Spleen (tissue), 11 donors: Measurements from ENCODE around the gene TRIM60. TPM values are rescaled to one million over a fixed set of nuclear protein-coding genes. Genes with fewer than 3 reads are reported as not detected.
"Not testable (repeated sequence)": the region's sequence is repeated elsewhere in the genome, so short reads cannot be mapped to it uniquely, and the experiment has no call there.

Source experiments
- DNase-seq: peaks from one replicate; pipeline ENCODE4 v3.0.0-alpha.2; 2020
- H3K27ac ChIP-seq, 8 donors: fragments of 200-600 bp; sonication (generic) in 7 of 8; 1 replicate in 4 of 8; 2 replicates in 4 of 8; pipeline versions ENCODE4 v1.5.0 to v1.8.0; 2016 to 2021; ENCODE audit warnings: inconsistent platforms in 4 of 8, mild to moderate bottlenecking in 4 of 8, moderate library complexity in 1 of 8
- H3K27me3 ChIP-seq, 7 donors: fragments of 200-600 bp; sonication (generic) in 6 of 7; replicated peaks in 1 of 7; 1 replicate in 4 of 7; 2 replicates in 3 of 7; pipeline versions ENCODE4 v1.5.0 to v1.8.0; 2016 to 2021; ENCODE audit warnings: inconsistent platforms in 3 of 7, mild to moderate bottlenecking in 1 of 7
- H3K36me3 ChIP-seq, 6 donors: fragments of 200-600 bp; sonication (generic) in 5 of 6; 1 replicate in 4 of 6; 2 replicates in 2 of 6; pipeline versions ENCODE4 v1.5.0 to v1.8.0; 2016 to 2021; ENCODE audit warnings: inconsistent platforms in 2 of 6
- H3K4me1 ChIP-seq, 6 donors: fragments of 200-600 bp; sonication (generic) in 5 of 6; 1 replicate in 3 of 6; 2 replicates in 3 of 6; pipeline versions ENCODE4 v1.5.0 to v1.8.0; 2016 to 2021; ENCODE audit warnings: inconsistent platforms in 3 of 6
- H3K4me3 ChIP-seq, 8 donors: fragments of 200-600 bp; sonication (generic) in 7 of 8; 1 replicate in 4 of 8; 2 replicates in 4 of 8; pipeline versions ENCODE4 v1.5.0 to v1.8.0; 2016 to 2021; ENCODE audit warnings: inconsistent platforms in 4 of 8, mild to moderate bottlenecking in 4 of 8, moderate library complexity in 2 of 8
- H3K9me3 ChIP-seq, 8 donors: fragments of 200-600 bp; sonication (generic) in 7 of 8; 1 replicate in 4 of 8; 2 replicates in 4 of 8; pipeline versions ENCODE4 v1.5.0 to v1.8.0; 2016 to 2021; ENCODE audit warnings: inconsistent platforms in 4 of 8
- CTCF ChIP-seq, 11 experiments: fragments of 200-600 bp in 7 of 11; fragments of 450-650 bp in 4 of 11; sonication (generic) in 4 of 11; IDR thresholded peaks in 8 of 11; conservative IDR thresholded peaks in 3 of 11; 1 replicate in 7 of 11; 2 replicates in 4 of 11; pipeline versions ENCODE4 v1.4.0 to v1.8.0; 2016 to 2021; ENCODE audit warnings: antibody characterized with exemption in 11 of 11, inconsistent platforms in 4 of 11, mild to moderate bottlenecking in 1 of 11
- POLR2A ChIP-seq, 3 donors: fragments of 450-650 bp; IDR thresholded peaks; one replicate each; pipeline ENCODE4 v1.5.1; 2017; ENCODE audit warnings: antibody characterized with exemption in 3 of 3, mild to moderate bottlenecking in 1 of 3
- POLR2AphosphoS5 ChIP-seq, 3 donors: sonication (generic); formaldehyde crosslinking; IDR thresholded peaks; one replicate each; pipeline ENCODE4 v1.5.1; 2017; ENCODE audit warnings: antibody characterized with exemption in 3 of 3
- WGBS, 5 donors: extraction: QIAGEN DNeasy Blood & Tissue Kit in 3 of 5; methylation state at CpG; one replicate each; pipeline versions ENCODE4 v1.1.5 to v1.1.7; 2013 to 2018; 5-methylcytosine and 5-hydroxymethylcytosine counted together
- intact Hi-C: fragments of 100-400 bp; cut with DNase I; formaldehyde crosslinking; loops from one replicate; pipeline ENCODE4 v1.15.0; 2023; ENCODE audit warnings: low total_unique reads
- polyA plus RNA-seq, 3 donors: library from polyadenylated mRNA; stranded (reverse); fragments of 200-250 nt; gene quantifications; one replicate each; pipeline ENCODE4 v1.2.1, GENCODE V29; 2013
- total RNA-seq, 7 donors: library from RNA; depleted of rRNA in 3 of 7; stranded (reverse); fragments of >200 nt in 3 of 7; fragmentation: NEBNext Ultra II Directional in 4 of 7; extraction: Animal tissue kit (Norgen Biotek cat#: 25700) in 4 of 7; gene quantifications; one replicate each; pipeline versions ENCODE4 v1.1.0 to v1.2.1, GENCODE V29; 2016 to 2021
- donor health status: healthy with polysubstance abuse.
- donor health status: DM: no; HTN: no; CAD: no; lungs with moderate emphysema.
- donor health status: DM: no; HTN: no; CAD: no.
- donor health status: Bipolar disorder and iron deficiency.
- donor health status: healthy.
- donor health status: DM: no; HTN: no; CAD: no.
- donor health status: DM: yes; HTN: yes; CAD: no.

TRIM60 gene
- total and polyA plus RNA-seq, 10 donors = not detected

DNA sequence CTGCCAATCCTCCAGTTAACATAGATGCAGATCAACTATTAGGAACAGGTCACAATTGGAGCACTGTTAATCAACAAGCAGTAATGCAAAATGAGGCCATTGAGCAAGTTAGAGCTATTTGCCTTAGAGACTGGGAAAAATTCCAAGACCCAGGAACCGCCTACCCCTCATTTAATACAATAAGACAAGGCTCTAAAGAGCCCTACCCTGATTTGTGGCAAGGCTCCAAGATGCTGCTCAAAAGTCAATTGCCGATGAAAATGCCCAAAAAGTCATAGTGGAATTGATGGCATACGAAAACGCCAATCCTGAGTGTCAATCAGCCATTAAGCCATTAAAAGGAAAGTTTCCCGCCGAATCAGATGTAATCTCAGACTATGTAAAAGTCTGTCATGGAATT is 33.9 kb upstream of the TRIM60 start:
- no peak for DNase-seq
- WGBS, 5 donors = 69 to 84% (median 77%) methylated on average over 6 of the region's 6 CpGs

GRCh38 chr4:164998526-164999080 is 33.2 kb upstream of the TRIM60 start:
- H3K9me3 ChIP-seq, intact Hi-C loops, H3K4me1 ChIP-seq, DNase-seq, H3K4me3 ChIP-seq, H3K36me3 ChIP-seq, H3K27ac ChIP-seq: not testable (repeated sequence)
- peaks cover 0 to 16% (median 0%) of the 10 kb centered on the region in 7 donors for H3K27me3 ChIP-seq
- 60 to 77% (median 66%) methylated on average over 2 of the region's 2 CpGs for WGBS, 5 donors

More for the DNA sequence above, 33.9 kb upstream of the TRIM60 start:
- no peak for TF ChIP-seq CTCF (IDR thresholded peaks at IDR 0.05 in 8 of 11, conservative IDR thresholded peaks at IDR 0.05 in 3 of 11)
- TF ChIP-seq POLR2A (IDR thresholded peaks at IDR 0.05) = no peak
- TF ChIP-seq POLR2AphosphoS5 (IDR thresholded peaks at IDR 0.05) = no peak
- Histone ChIP-seq H3K4me3 (no peak overlapping the region), H3K27ac (no peak overlapping the region), H3K27me3 (peaks cover 0 to 16% (median 0%) of the 10 kb centered on the region in 7 donors), H3K9me3 (no peaks in the 10 kb centered on the region), H3K36me3 (no peaks in the 10 kb centered on the region), H3K4me1 (no peaks in the 10 kb centered on the region)
- intact Hi-C loops = no loop called here

- H3K27ac ChIP-seq, intact Hi-C loops, H3K27me3 ChIP-seq, DNase-seq, H3K9me3 ChIP-seq, H3K4me3 ChIP-seq, H3K4me1 ChIP-seq, H3K36me3 ChIP-seq: not testable (repeated sequence)
- 58 to 77% (median 67%) methylated on average over 1 to 4 of the region's 4 CpGs for WGBS, 5 donors
These were observed 29.8 kb upstream of the TRIM60 start for GRCh38 chr4:165001957-165002356.

DNA sequence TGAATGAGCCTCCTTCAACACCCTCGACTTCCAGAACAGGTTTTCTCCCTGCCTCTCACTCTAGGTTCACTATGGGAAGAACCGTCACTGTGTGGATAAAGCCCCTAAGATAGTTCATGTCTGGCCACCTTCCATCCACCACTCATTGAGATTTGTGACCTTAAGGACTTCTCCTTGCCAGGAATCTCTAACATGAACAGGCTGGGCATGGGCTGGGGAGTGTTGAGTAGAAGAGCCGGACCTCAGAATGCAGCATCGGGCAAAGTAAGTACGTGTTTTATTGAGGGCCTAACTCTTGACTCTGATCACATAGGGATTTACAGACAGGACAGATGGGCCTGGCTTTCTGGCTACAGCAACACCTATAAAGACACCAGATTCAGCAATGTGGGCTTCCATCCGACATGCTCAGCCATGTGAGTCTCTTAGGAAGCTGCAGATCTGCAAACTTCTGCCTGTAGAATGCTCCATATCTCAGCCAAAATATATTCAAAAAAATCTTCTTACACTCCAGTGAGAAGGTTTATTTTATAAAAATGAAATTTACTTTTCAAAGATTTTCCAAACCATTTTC is 26.4 kb upstream of the TRIM60 start:
- Histone ChIP-seq H3K9me3 (no peaks in the 10 kb centered on the region), H3K4me3 (no peak overlapping the region), H3K27me3 (no peaks in the 10 kb centered on the region), H3K36me3 (no peaks in the 10 kb centered on the region), H3K27ac (no peak overlapping the region), H3K4me1 (no peaks in the 10 kb centered on the region)
- TF ChIP-seq POLR2AphosphoS5 (IDR thresholded peaks at IDR 0.05) = no peak
- no peak for TF ChIP-seq CTCF (IDR thresholded peaks at IDR 0.05 in 8 of 11, conservative IDR thresholded peaks at IDR 0.05 in 3 of 11)
- no peak for TF ChIP-seq POLR2A (IDR thresholded peaks at IDR 0.05)
- DNase-seq = no peak
- intact Hi-C loops = no loop called here
- 64 to 87% (median 72%) methylated on average over 4 to 6 of the region's 6 CpGs for WGBS, 5 donors

- 64 to 91% (median 83%) methylated on average over 9 of the region's 9 CpGs for WGBS, 5 donors
- H3K4me3 ChIP-seq = no peak overlapping the region
- no peak overlapping the region for H3K27ac ChIP-seq
- no peaks in the 10 kb centered on the region for H3K4me1 ChIP-seq
- H3K9me3 ChIP-seq = no peaks in the 10 kb centered on the region
- no peaks in the 10 kb centered on the region for H3K36me3 ChIP-seq
- intact Hi-C loops = no loop called here
- TF ChIP-seq POLR2A (IDR thresholded peaks at IDR 0.05) = no peak
- no peak for DNase-seq
- H3K27me3 ChIP-seq = no peaks in the 10 kb centered on the region
These were observed 25.3 kb upstream of the TRIM60 start for GRCh38 chr4:165006456-165006855.
